GM12878 (cell line): ENCODE results near the gene IGF2R. TPM values are rescaled to one million over a fixed set of nuclear protein-coding genes. Genes with fewer than 3 reads are reported as not detected.

Experiments used
- ATAC-seq: fragments of 200-7000 bp; cut with Tn5 transposase; 3 replicates; pipeline ENCODE4 v1.9.1; 2020; ENCODE audit warnings: mild to moderate bottlenecking, moderate library complexity
- BruUV-seq: library from RNA; stranded (reverse); fragments of 400-500 nt; replicated peaks from 2 replicates; lab custom pipeline; 2021; lab: Mats Ljungman, UMichigan
- CTCF ChIA-PET: fragments of 300-600 bp; sonication (Branson Sonifier 250); formaldehyde crosslinking; extraction: SDS; loops from one replicate; lab custom pipeline; 2021; ENCODE audit warnings: inconsistent platforms; lab: Yijun Ruan, JAX
- POLR2A ChIA-PET: fragments of 350-600 bp; formaldehyde crosslinking; extraction: SDS; loops from one replicate; lab custom pipeline; 2021; ENCODE audit warnings: inconsistent platforms; lab: Charles Lee
- RAD21 ChIA-PET: fragments of 300-600 bp; sonication (Branson Sonifier 250); formaldehyde crosslinking; loops from one replicate; lab custom pipeline; 2023; ENCODE audit warnings: antibody characterized with exemption; ENCODE audit not compliant: unreplicated experiment; lab: Charles Lee
- SMC1A ChIA-PET: fragments of 300-600 bp; sonication (Branson Sonifier 250); formaldehyde crosslinking; loops from one replicate; lab custom pipeline; 2023; ENCODE audit not compliant: unreplicated experiment, uncharacterized antibody; lab: Charles Lee
- DNase-seq: peaks from one replicate; pipeline ENCODE4 v3.0.0-alpha.2; 2011; ENCODE audit warnings: low read depth, low spot score
- FAIRE-seq: peaks from 3 replicates; lab custom pipeline; 2011; peaks lifted over from hg19 to GRCh38; lab: Jason Lieb, UNC
- H2AFZ ChIP-seq: 2 replicates; pipeline ENCODE4 v1.6.0; 2011; ENCODE audit warnings: low read depth, low read length, control low read depth; ENCODE audit not compliant: control insufficient read depth
- H3K27ac ChIP-seq: 2 replicates; pipeline ENCODE4 v1.5.1; 2011; ENCODE audit warnings: control low read depth; ENCODE audit not compliant: control insufficient read depth, insufficient read depth
- H3K27me3 ChIP-seq, 2 experiments: replicated peaks in 1 of 2; 2 replicates each; pipeline versions ENCODE4 v1.6.0 to v1.6.1; 2011; ENCODE audit warnings: low read length in 1 of 2; ENCODE audit not compliant: control insufficient read depth in 2 of 2, insufficient read depth in 2 of 2
- H3K36me3 ChIP-seq, 2 experiments: 2 replicates each; pipeline ENCODE4 v1.5.1; 2011; ENCODE audit warnings: low read length in 1 of 2; ENCODE audit not compliant: control insufficient read depth in 2 of 2, insufficient read depth in 2 of 2
- H3K4me1 ChIP-seq: 2 replicates; pipeline ENCODE4 v1.6.1; 2011; ENCODE audit warnings: mild to moderate bottlenecking, low read length, moderate library complexity, mixed read lengths; ENCODE audit not compliant: control insufficient read depth, insufficient read depth
- H3K4me2 ChIP-seq: 2 replicates; pipeline ENCODE4 v1.6.0; 2011; ENCODE audit warnings: control low read depth; ENCODE audit not compliant: control insufficient read depth, insufficient read depth
- H3K4me3 ChIP-seq: fragments of 200-600 bp; sonication (generic); 2 replicates; pipeline ENCODE4 v1.5.1; 2016
- H3K79me2 ChIP-seq: 2 replicates; pipeline ENCODE4 v1.6.0; 2011; ENCODE audit warnings: low read length; ENCODE audit not compliant: control insufficient read depth, insufficient read depth
- H3K9ac ChIP-seq: 2 replicates; pipeline ENCODE4 v1.8.0; 2011; ENCODE audit warnings: low read length, control low read depth, mixed read lengths; ENCODE audit not compliant: control insufficient read depth, insufficient read depth
- H3K9me3 ChIP-seq: replicated peaks from 3 replicates; pipeline ENCODE4 v1.5.1; 2011; ENCODE audit warnings: mild to moderate bottlenecking, low read length; ENCODE audit not compliant: control insufficient read depth, insufficient read depth
- H4K20me1 ChIP-seq: 2 replicates; pipeline ENCODE4 v1.6.0; 2011; ENCODE audit not compliant: control insufficient read depth, insufficient read depth
- CREM ChIP-seq: IDR thresholded peaks from 2 replicates; pipeline ENCODE4 v1.6.1; 2014; ENCODE audit warnings: antibody characterized with exemption, low read depth
- POLR2AphosphoS2 ChIP-seq: IDR thresholded peaks from 2 replicates; pipeline ENCODE4 v1.6.1; 2011; ENCODE audit warnings: low read depth, mild to moderate bottlenecking, low read length, improper control_type of control experiment, moderate library complexity
- ZNF207 ChIP-seq: fragments of 450-650 bp; IDR thresholded peaks from 2 replicates; pipeline ENCODE4 v1.6.1; 2014; ENCODE audit warnings: antibody characterized with exemption, mild to moderate bottlenecking, borderline replicate concordance
- WGBS: methylation state at CpG from one replicate; pipeline ENCODE4 v1.1.6; 2016; ENCODE audit warnings: low lambda C conversion rate; ENCODE audit not compliant: insufficient replicate concordance, insufficient coverage; ENCODE audit errors: missing lambda C conversion rate; 5-methylcytosine and 5-hydroxymethylcytosine counted together
- in situ Hi-C: fragments of 300-500 bp; cut with MboI; formaldehyde crosslinking; loops from 9 replicates; pipeline ENCODE4 v1.14.3; 2018; ENCODE audit warnings: mixed read lengths
- intact Hi-C: fragments of 100-400 bp; cut with micrococcal nuclease; formaldehyde crosslinking; loops from one replicate; pipeline ENCODE4 v1.14.2; 2022; ENCODE audit not compliant: unreplicated experiment
- polyA plus RNA-seq, 11 experiments: library from polyadenylated mRNA; depleted of rRNA in 4 of 11; unstranded in 6 of 11; stranded (reverse) in 5 of 11; fragments of >200 nt; fragmentation: Nextera tagmentation in 4 of 11; fragmentation: Illumina TruSeq in 1 of 11; extraction: Ambion mirVana in 4 of 11; extraction: Trizol in 1 of 11; gene quantifications; 1 replicate in 1 of 11; 2 replicates in 10 of 11; pipeline versions ENCODE4 v1.2.1 to v1.2.3, GENCODE V29; 2011 to 2016; ENCODE audit warnings: inconsistent platforms in 2 of 11, missing spikeins in 2 of 11, low read depth in 1 of 11
- total RNA-seq, 4 experiments: library from RNA; depleted of rRNA in 3 of 4; stranded (reverse); fragments of >200 nt in 3 of 4; fragmentation: Illumina TruSeq in 1 of 4; extraction: Trizol in 1 of 4; gene quantifications; 2 replicates each; pipeline versions ENCODE4 v1.2.1 to v1.2.3, GENCODE V29; 2013 to 2021
- TF ChIP-seq, protein P1 (sequence below): IDR thresholded peaks from 2 replicates; pipeline ENCODE4 v1.6.1; 2011; ENCODE audit warnings: borderline replicate concordance, low read depth, mild to moderate bottlenecking, moderate library complexity, mixed read lengths, low read length; ENCODE audit not compliant: insufficient read depth; ENCODE audit errors: extremely low read length

The IGF2R gene
- total and polyA plus RNA-seq, 10 of the 15 experiments (the other 5 are each of a cell fraction or from before 2014, with no cell fraction given) = 1.00 to 40.1 (median 16.8) TPM

DNA sequence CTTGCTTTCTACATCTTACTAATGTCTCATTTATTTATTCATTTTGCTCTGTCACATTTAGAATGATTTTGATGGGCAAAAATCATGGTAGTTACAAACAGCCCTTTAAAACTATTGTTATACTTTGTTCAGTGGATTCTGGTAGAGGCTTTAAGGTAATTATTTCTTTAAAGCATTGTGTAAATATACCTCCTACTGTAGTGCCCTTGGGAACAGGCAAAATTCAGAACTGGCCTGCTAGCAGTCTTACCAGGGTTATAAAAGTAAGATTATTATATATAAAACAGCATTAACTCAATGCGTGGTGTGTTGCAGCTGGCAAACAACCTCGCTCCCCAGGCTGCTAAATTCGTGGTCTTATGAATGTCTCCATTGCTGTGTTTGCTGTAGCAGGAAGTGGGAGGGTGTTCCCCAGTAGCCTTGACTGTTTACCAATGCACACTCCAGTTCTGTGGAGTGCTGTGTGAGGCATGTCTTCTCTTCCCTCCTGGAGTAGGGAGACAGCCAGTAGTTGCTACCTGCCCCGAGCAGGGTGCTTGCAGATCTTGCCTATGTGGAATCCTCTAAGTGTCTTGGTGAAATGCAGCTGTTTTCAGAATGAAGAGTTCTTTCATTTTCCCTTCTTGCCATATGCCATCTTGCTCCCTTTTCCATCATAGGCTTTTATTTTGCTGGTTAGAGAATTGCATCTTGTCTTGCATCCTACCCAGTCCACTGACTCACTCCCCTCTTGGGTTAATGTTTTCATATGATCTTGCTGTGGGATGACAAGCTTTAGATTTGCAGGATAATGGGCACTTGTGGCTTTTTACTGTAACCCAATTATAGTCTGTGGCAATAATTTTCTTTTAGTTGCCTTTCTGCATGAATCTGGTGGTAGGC is 45.3 kb downstream of the IGF2R start:
- ChIA-PET POLR2A (interaction anchor here (0.7 kb wide), 1 partner anchor 54 kb away, joined by 4 read pairs; no protein-coding TSS in a partner anchor), SMC1A (interaction anchor here (0.7 to 1.2 kb wide), 3 partner anchors 19 to 39 kb away, joined by 4 to 6 read pairs (median 4); no protein-coding TSS in a partner anchor), CTCF (interaction anchor here (1.0 kb wide), 1 partner anchor 58 kb away, joined by 4 read pairs; no protein-coding TSS in a partner anchor), RAD21 (no interaction called here)
- H4K20me1 ChIP-seq = no peaks in the 10 kb centered on the region
- peaks cover 14 to 17% of the 10 kb centered on the region in 2 experiments for H3K36me3 ChIP-seq
- H3K4me2 ChIP-seq = no peak overlapping the region
- no peak overlapping the region for H3K27ac ChIP-seq
- intact Hi-C loops (no loop called here), in situ Hi-C loops (no loop called here)
- H2AFZ ChIP-seq = no peak overlapping the region
- no peaks in the 10 kb centered on the region; the same call in 1 of the 2 replicates for H3K79me2 ChIP-seq
- BruUV-seq = no TSS peak
- TF ChIP-seq, protein P1, sequence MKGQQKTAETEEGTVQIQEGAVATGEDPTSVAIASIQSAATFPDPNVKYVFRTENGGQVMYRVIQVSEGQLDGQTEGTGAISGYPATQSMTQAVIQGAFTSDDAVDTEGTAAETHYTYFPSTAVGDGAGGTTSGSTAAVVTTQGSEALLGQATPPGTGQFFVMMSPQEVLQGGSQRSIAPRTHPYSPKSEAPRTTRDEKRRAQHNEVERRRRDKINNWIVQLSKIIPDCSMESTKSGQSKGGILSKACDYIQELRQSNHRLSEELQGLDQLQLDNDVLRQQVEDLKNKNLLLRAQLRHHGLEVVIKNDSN = no peak
- TF ChIP-seq ZNF207 (no peak), POLR2AphosphoS2 (no peak), CREM (no peak)
- DNase-seq = no peak
- no peaks in the 10 kb centered on the region for H3K27me3 ChIP-seq
- no peak overlapping the region for H3K9ac ChIP-seq
- no peak for ATAC-seq
- no peak overlapping the region for H3K4me3 ChIP-seq
- H3K4me1 ChIP-seq = no peaks in the 10 kb centered on the region
- no peak for FAIRE-seq
- WGBS = 78% methylated on average over 4 of the region's 4 CpGs
- H3K9me3 ChIP-seq = peaks cover 5% of the 10 kb centered on the region; the same call in 2 of the 3 replicates
